ENCODE results near the gene KRT35. TPM values are rescaled to one million over a fixed set of nuclear protein-coding genes. Genes with fewer than 3 reads are reported as not detected.

KRT35 gene
- total RNA-seq, 1 experiment from 2014 or later, result not detected

GRCh38 chr17:41437769-41438168 is 43.2 kb downstream of the KRT35 start:
- H4K20me1 ChIP-seq (ENCODE audit: insufficient read depth), result no peaks in the 10 kb centered on the region
- no peaks in the 10 kb centered on the region for H3K79me2 ChIP-seq (ENCODE audit: insufficient read depth, low read length)
- H3K9me3 ChIP-seq (ENCODE audit: control insufficient read depth in 1 of 2, insufficient read depth in 1 of 2, low read depth in 1 of 2, low read length in 2 of 2), result no peaks in the 10 kb centered on the region
- POLR2A ChIA-PET, result no interaction called here
- H3K27me3 ChIP-seq (ENCODE audit: insufficient read depth, low read length), result no peaks in the 10 kb centered on the region
- ATAC-seq (no peak), DNase-seq (ENCODE audit: low read depth, low spot score) (no peak)
- RAD21 ChIA-PET (ENCODE audit: low non-redundant PET in 1 of 2, low total read pairs in 2 of 2, uncharacterized antibody in 2 of 2, unreplicated experiment in 2 of 2), result no interaction called here
- H2AFZ ChIP-seq (ENCODE audit: low read depth, low read length, poor library complexity, severe bottlenecking), result no peak overlapping the region
- intact Hi-C loops (cut with micrococcal nuclease), result no loop called here
- no peaks in the 10 kb centered on the region for H3K36me3 ChIP-seq (ENCODE audit: control insufficient read depth in 1 of 2, insufficient read depth in 2 of 2, low read length in 2 of 2)
- no peaks in the 10 kb centered on the region for H3K9me2 ChIP-seq (ENCODE audit: insufficient read depth)
- no peak overlapping the region for H3K4me3 ChIP-seq (replicated peaks in 1 of 2; ENCODE audit: low read depth in 1 of 2, low read length in 2 of 2)
- no peak overlapping the region for H3K4me2 ChIP-seq (ENCODE audit: low read length)
- no peak overlapping the region for H3K9ac ChIP-seq (ENCODE audit: low read length)
- H3K27ac ChIP-seq (ENCODE audit: low read depth, low read length), result no peak overlapping the region
- no peaks in the 10 kb centered on the region for H3K4me1 ChIP-seq (ENCODE audit: control insufficient read depth in 1 of 2, insufficient read depth in 2 of 2, low read length in 2 of 2)
- TF ChIP-seq REST (IDR thresholded peaks at IDR 0.05; ENCODE audit: low read depth) (no peak), EZH2 (IDR thresholded peaks at IDR 0.05) (no peak), CEBPB (IDR thresholded peaks at IDR 0.05; ENCODE audit: low read depth) (no peak), ELF1 (IDR thresholded peaks at IDR 0.05; ENCODE audit: borderline replicate concordance, low read depth) (no peak)
- CTCF ChIA-PET, result no interaction called here
- no TSS peak for BruUV-seq (replicated peaks)

- Histone ChIP-seq H3K9me2 (ENCODE audit: insufficient read depth) (no peaks in the 10 kb centered on the region), H3K27me3 (ENCODE audit: insufficient read depth, low read length) (no peaks in the 10 kb centered on the region), H3K27ac (ENCODE audit: low read depth, low read length) (no peak overlapping the region), H3K9ac (ENCODE audit: low read length) (no peak overlapping the region), H3K9me3 (ENCODE audit: control insufficient read depth in 1 of 2, insufficient read depth in 1 of 2, low read depth in 1 of 2, low read length in 2 of 2) (no peaks in the 10 kb centered on the region), H2AFZ (ENCODE audit: low read depth, low read length, poor library complexity, severe bottlenecking) (no peak overlapping the region), H3K79me2 (ENCODE audit: insufficient read depth, low read length) (no peaks in the 10 kb centered on the region), H3K36me3 (ENCODE audit: control insufficient read depth in 1 of 2, insufficient read depth in 2 of 2, low read length in 2 of 2) (no peaks in the 10 kb centered on the region), H3K4me3 (replicated peaks in 1 of 2; ENCODE audit: low read depth in 1 of 2, low read length in 2 of 2) (no peak overlapping the region), H4K20me1 (ENCODE audit: insufficient read depth) (no peaks in the 10 kb centered on the region), H3K4me1 (ENCODE audit: control insufficient read depth in 1 of 2, insufficient read depth in 2 of 2, low read length in 2 of 2) (no peaks in the 10 kb centered on the region), H3K4me2 (ENCODE audit: low read length) (no peak overlapping the region)
- CTCF ChIA-PET, result no interaction called here
- no peak for DNase-seq (ENCODE audit: low read depth, low spot score)
- BruUV-seq (replicated peaks), result no TSS peak
- intact Hi-C loops (cut with micrococcal nuclease), result no loop called here
- ATAC-seq, result no peak
- POLR2A ChIA-PET, result no interaction called here
- RAD21 ChIA-PET (ENCODE audit: low non-redundant PET in 1 of 2, low total read pairs in 2 of 2, uncharacterized antibody in 2 of 2, unreplicated experiment in 2 of 2), result no interaction called here
- TF ChIP-seq TCF7L2 (IDR thresholded peaks at IDR 0.05; ENCODE audit: borderline replicate concordance, extremely low read depth, insufficient read depth, insufficient read length), result no peak
- no peak for TF ChIP-seq ZFX (IDR thresholded peaks at IDR 0.05)
- TF ChIP-seq REST (IDR thresholded peaks at IDR 0.05; ENCODE audit: low read depth), result no peak
- TF ChIP-seq YY1 (IDR thresholded peaks at IDR 0.05; ENCODE audit: extremely low read depth, insufficient replicate concordance, low read depth, low read length), result no peak
- no peak for TF ChIP-seq RAD21 (IDR thresholded peaks at IDR 0.05; ENCODE audit: low read depth)
- TF ChIP-seq EZH2phosphoT487 (IDR thresholded peaks at IDR 0.05; ENCODE audit: borderline replicate concordance), result no peak
- no peak for TF ChIP-seq SP1 (IDR thresholded peaks at IDR 0.05; ENCODE audit: low read depth)
- TF ChIP-seq SRF (IDR thresholded peaks at IDR 0.05; ENCODE audit: low read depth), result no peak
- no peak for TF ChIP-seq JUND (IDR thresholded peaks at IDR 0.05)
- no peak for TF ChIP-seq MAX (IDR thresholded peaks at IDR 0.05)
- no peak for TF ChIP-seq EZH2 (IDR thresholded peaks at IDR 0.05)
Observed at GRCh38 chr17:41437254-41437653, 43.7 kb downstream of the KRT35 start.

Data from HCT116 (cell line).